K562 (cell line): ENCODE measurements around the gene PRKCB. TPM values are rescaled to one million over a fixed set of nuclear protein-coding genes. Genes with fewer than 3 reads are reported as not detected.

Experiments
- ATF7 ChIP-seq: fragments of 450-650 bp; IDR thresholded peaks from 2 replicates; pipeline ENCODE4 v1.7.1; 2014; ENCODE audit warnings: mild to moderate bottlenecking, moderate library complexity
- BACH1 ChIP-seq: fragments of 200-800 bp; sonication (Bioruptor generic); IDR thresholded peaks from 2 replicates; pipeline ENCODE4 v1.6.1; 2016; ENCODE audit warnings: missing genetic modification characterization, missing compliant biosample characterization
- DIDO1 ChIP-seq: fragments of 450-650 bp; IDR thresholded peaks from 2 replicates; pipeline ENCODE4 v1.6.1; 2016; ENCODE audit warnings: low read depth, missing biosample characterization, missing genetic modification characterization
- HSF4 ChIP-seq: fragments of 250-450 bp; sonication (Bioruptor Pico); IDR thresholded peaks from 2 replicates; pipeline ENCODE4 v2.1.2; 2022; ENCODE audit warnings: mild to moderate bottlenecking, moderate library complexity, borderline replicate concordance
- LARP7 ChIP-seq: fragments of 450-650 bp; IDR thresholded peaks from 2 replicates; pipeline ENCODE4 v1.6.1; 2016
- MEF2A ChIP-seq: IDR thresholded peaks from 2 replicates; pipeline ENCODE4 v1.6.1; 2011; ENCODE audit warnings: low read depth, mild to moderate bottlenecking, low read length, moderate library complexity; ENCODE audit not compliant: control insufficient read depth
- NFXL1 ChIP-seq: fragments of 450-650 bp; formaldehyde crosslinking; IDR thresholded peaks from 2 replicates; pipeline ENCODE4 v1.4.0; 2021; ENCODE audit warnings: mild to moderate bottlenecking
- ZFP30 ChIP-seq: fragments of 250-450 bp; sonication (Bioruptor Pico); IDR thresholded peaks from 2 replicates; pipeline ENCODE4 v1.8.0; 2022; ENCODE audit warnings: moderate library complexity, mild to moderate bottlenecking, inconsistent platforms, borderline replicate concordance
- ZNF146 ChIP-seq: IDR thresholded peaks from one replicate; pipeline ENCODE4 v1.6.1; 2018; ENCODE audit warnings: missing compliant biosample characterization; ENCODE audit not compliant: unreplicated experiment
- ZNF316 ChIP-seq: fragments of 450-650 bp; IDR thresholded peaks from 2 replicates; pipeline ENCODE4 v1.6.1; 2016
- ZNF431 ChIP-seq: sonication (generic); formaldehyde crosslinking; IDR thresholded peaks from 2 replicates; pipeline ENCODE4 v1.8.0; 2022; ENCODE audit warnings: mild to moderate bottlenecking, missing genetic modification reagents
- ZNF561 ChIP-seq: fragments of 450-650 bp; formaldehyde crosslinking; conservative IDR thresholded peaks from 2 replicates; pipeline ENCODE4 v1.4.0; 2020; ENCODE audit warnings: mild to moderate bottlenecking, moderate library complexity
- polyA plus RNA-seq, 8 experiments: library from polyadenylated mRNA; depleted of rRNA in 4 of 8; stranded (reverse) in 5 of 8; unstranded in 3 of 8; fragments of >200 nt; fragmentation: Nextera tagmentation in 2 of 8; fragmentation: Illumina TruSeq in 1 of 8; extraction: Ambion mirVana in 2 of 8; extraction: Trizol in 1 of 8; gene quantifications; 2 replicates each; pipeline versions ENCODE4 v1.2.1 to v1.2.3, GENCODE V29; 2011 to 2014; ENCODE audit warnings: inconsistent platforms in 1 of 8, missing spikeins in 1 of 8
- total RNA-seq, 7 experiments: library from RNA; depleted of rRNA in 6 of 7; stranded (reverse); fragments of >200 nt in 6 of 7; fragmentation: Illumina TruSeq in 2 of 7; extraction: Trizol in 2 of 7; gene quantifications; 2 replicates each; pipeline versions ENCODE4 v1.2.1 to v1.2.3, GENCODE V29; 2011 to 2021; ENCODE audit warnings: low replicate concordance in 1 of 7
- TF ChIP-seq, protein P1 (sequence below): fragments of 200-800 bp; sonication (Bioruptor generic); IDR thresholded peaks from 2 replicates; pipeline ENCODE4 v1.6.1; 2016; ENCODE audit warnings: missing genetic modification characterization, missing compliant biosample characterization
- TF ChIP-seq, protein P2 (sequence below): fragments of 450-650 bp; IDR thresholded peaks from 2 replicates; pipeline ENCODE4 v1.6.1; 2018; ENCODE audit not compliant: partially characterized antibody
- TF ChIP-seq, protein P3 (sequence below), 2 experiments: fragments of 450-650 bp in 1 of 2; sonication (generic) in 1 of 2; formaldehyde crosslinking in 1 of 2; IDR thresholded peaks in 1 of 2; conservative IDR thresholded peaks in 1 of 2; 2 replicates each; pipeline versions ENCODE4 v1.6.1 to v1.8.1; 2016 to 2023; ENCODE audit warnings: mild to moderate bottlenecking in 2 of 2, moderate library complexity in 2 of 2, inconsistent platforms in 1 of 2, missing genetic modification reagents in 1 of 2
- TF ChIP-seq, protein P4 (sequence below): fragments of 250-450 bp; sonication (Bioruptor Pico); IDR thresholded peaks from 2 replicates; pipeline ENCODE4 v1.4.0; 2020

PRKCB gene
- total and polyA plus RNA-seq, 9 of the 15 experiments (the other 6 are each of a cell fraction or from before 2014, with no cell fraction given) = 49.9 to 276 (median 148) TPM

DNA sequence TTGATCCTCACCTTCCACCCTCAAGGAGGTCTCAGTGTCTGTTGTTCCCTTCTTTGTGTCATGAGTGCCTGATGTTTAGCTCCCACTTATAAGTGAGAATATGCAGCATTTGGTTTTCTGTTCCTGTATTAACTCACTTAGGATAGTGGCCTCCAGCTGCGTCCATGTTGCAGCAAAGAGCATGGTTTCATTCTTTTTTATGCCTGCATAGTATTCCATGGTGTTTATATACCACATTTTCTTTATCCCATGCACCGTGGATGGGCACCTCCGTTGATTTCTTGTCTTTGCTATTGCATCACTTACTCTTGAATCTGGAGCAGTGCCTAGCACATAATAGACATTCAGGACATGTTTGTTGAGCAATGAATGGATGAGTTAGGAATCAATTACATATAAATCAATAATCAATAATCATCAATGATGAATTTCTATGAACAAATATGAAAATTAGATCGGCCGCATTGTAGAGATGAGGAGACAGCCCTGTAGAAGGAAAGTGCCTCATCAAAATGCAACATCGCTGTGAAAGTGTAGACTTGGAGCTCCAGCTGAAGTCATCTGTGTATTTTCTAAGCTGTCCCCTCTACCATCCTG, 129.5 kb downstream of the PRKCB start (continued):
- TF ChIP-seq, protein P1, sequence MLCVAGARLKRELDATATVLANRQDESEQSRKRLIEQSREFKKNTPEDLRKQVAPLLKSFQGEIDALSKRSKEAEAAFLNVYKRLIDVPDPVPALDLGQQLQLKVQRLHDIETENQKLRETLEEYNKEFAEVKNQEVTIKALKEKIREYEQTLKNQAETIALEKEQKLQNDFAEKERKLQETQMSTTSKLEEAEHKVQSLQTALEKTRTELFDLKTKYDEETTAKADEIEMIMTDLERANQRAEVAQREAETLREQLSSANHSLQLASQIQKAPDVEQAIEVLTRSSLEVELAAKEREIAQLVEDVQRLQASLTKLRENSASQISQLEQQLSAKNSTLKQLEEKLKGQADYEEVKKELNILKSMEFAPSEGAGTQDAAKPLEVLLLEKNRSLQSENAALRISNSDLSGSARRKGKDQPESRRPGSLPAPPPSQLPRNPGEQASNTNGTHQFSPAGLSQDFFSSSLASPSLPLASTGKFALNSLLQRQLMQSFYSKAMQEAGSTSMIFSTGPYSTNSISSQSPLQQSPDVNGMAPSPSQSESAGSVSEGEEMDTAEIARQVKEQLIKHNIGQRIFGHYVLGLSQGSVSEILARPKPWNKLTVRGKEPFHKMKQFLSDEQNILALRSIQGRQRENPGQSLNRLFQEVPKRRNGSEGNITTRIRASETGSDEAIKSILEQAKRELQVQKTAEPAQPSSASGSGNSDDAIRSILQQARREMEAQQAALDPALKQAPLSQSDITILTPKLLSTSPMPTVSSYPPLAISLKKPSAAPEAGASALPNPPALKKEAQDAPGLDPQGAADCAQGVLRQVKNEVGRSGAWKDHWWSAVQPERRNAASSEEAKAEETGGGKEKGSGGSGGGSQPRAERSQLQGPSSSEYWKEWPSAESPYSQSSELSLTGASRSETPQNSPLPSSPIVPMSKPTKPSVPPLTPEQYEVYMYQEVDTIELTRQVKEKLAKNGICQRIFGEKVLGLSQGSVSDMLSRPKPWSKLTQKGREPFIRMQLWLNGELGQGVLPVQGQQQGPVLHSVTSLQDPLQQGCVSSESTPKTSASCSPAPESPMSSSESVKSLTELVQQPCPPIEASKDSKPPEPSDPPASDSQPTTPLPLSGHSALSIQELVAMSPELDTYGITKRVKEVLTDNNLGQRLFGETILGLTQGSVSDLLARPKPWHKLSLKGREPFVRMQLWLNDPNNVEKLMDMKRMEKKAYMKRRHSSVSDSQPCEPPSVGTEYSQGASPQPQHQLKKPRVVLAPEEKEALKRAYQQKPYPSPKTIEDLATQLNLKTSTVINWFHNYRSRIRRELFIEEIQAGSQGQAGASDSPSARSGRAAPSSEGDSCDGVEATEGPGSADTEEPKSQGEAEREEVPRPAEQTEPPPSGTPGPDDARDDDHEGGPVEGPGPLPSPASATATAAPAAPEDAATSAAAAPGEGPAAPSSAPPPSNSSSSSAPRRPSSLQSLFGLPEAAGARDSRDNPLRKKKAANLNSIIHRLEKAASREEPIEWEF (CRISPR knock-in tag) = peak; percentile 100
- TF ChIP-seq HSF4 (CRISPR knock-in tag) (no peak), ZNF431 (CRISPR knock-in tag) (no peak), MEF2A (no peak), ZNF146 (CRISPR knock-in tag) (peak; percentile 90), NFXL1 (CRISPR knock-in tag) (no peak), ZNF561 (CRISPR knock-in tag) (no peak), BACH1 (tag) (no peak), ZFP30 (CRISPR knock-in tag) (no peak), ZNF316 (no peak), DIDO1 (tag) (no peak), LARP7 (no peak), ATF7 (no peak)
- TF ChIP-seq, protein P2, sequence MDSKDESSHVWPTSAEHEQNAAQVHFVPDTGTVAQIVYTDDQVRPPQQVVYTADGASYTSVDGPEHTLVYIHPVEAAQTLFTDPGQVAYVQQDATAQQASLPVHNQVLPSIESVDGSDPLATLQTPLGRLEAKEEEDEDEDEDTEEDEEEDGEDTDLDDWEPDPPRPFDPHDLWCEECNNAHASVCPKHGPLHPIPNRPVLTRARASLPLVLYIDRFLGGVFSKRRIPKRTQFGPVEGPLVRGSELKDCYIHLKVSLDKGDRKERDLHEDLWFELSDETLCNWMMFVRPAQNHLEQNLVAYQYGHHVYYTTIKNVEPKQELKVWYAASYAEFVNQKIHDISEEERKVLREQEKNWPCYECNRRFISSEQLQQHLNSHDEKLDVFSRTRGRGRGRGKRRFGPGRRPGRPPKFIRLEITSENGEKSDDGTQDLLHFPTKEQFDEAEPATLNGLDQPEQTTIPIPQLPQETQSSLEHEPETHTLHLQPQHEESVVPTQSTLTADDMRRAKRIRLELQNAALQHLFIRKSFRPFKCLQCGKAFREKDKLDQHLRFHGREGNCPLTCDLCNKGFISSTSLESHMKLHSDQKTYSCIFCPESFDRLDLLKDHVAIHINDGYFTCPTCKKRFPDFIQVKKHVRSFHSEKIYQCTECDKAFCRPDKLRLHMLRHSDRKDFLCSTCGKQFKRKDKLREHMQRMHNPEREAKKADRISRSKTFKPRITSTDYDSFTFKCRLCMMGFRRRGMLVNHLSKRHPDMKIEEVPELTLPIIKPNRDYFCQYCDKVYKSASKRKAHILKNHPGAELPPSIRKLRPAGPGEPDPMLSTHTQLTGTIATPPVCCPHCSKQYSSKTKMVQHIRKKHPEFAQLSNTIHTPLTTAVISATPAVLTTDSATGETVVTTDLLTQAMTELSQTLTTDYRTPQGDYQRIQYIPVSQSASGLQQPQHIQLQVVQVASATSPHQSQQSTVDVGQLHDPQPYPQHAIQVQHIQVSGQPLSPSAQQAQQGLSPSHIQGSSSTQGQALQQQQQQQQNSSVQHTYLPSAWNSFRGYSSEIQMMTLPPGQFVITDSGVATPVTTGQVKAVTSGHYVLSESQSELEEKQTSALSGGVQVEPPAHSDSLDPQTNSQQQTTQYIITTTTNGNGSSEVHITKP = no peak
- TF ChIP-seq, protein P3, sequence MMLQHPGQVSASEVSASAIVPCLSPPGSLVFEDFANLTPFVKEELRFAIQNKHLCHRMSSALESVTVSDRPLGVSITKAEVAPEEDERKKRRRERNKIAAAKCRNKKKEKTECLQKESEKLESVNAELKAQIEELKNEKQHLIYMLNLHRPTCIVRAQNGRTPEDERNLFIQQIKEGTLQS (IDR thresholded peaks at IDR 0.05) = 0 out of 2 replicates have a peak, but pooled peaks have one; percentile 18
- TF ChIP-seq, protein P3 (CRISPR knock-in tag; conservative IDR thresholded peaks at IDR 0.05) = no peak
- TF ChIP-seq, protein P4, sequence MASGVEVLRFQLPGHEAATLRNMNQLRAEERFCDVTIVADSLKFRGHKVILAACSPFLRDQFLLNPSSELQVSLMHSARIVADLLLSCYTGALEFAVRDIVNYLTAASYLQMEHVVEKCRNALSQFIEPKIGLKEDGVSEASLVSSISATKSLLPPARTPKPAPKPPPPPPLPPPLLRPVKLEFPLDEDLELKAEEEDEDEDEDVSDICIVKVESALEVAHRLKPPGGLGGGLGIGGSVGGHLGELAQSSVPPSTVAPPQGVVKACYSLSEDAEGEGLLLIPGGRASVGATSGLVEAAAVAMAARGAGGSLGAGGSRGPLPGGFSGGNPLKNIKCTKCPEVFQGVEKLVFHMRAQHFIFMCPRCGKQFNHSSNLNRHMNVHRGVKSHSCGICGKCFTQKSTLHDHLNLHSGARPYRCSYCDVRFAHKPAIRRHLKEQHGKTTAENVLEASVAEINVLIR (CRISPR knock-in tag) = no peak
- TF ChIP-seq, all 486 proteins: peak for 6
